NCI-H1048 (cell line): Measurements from ENCODE around the gene CNKSR3.
A peak's percentile ranks its signal among the peaks of the same experiment; 100 is the strongest.
"Not testable (repeated sequence)": the region's sequence is repeated elsewhere in the genome, so short reads cannot be mapped to it uniquely, and the experiment has no call there.

Experiments used
- DNase-seq: peaks from one replicate; lab custom pipeline; 2025; lab: John Stamatoyannopoulos, UW

CNKSR3 gene

DNA sequence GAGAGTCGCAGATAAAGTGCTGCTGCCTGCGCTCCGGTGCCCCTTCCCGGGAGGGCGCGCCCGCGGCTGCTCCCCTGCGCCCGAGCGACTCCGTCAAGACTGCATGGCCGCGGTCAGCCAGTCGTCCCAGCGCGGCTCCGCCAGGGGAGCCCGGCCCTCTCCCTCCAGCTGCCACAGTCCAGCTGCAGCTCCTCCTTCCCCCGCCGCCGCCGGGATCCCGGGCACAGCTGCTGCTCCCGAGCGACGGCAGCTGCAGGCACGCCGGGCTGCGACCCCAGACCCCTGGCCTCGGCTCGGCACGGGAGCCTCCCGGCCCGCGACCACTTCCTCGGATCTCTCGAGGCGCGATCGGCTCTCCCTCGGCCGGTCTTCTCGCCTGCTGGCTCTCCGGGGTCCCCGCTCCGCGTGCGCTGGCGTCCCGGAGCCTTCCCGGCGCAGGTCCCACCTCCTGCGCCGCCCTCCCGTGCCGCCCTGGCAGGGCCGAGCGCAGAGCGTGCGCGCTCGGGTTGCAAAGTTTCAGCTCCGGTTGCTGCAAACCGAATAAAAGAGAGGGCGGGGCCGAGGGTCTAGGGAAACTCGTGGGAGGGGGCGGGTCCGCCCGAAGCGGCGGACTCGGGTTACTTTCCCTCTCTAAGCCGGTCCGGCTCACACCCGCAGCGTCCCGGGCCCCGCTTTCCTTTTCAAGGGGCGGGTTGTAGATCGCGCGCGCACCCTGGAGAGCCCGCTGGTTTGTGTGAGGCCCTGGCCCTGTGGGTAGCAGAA is at the start of gene CNKSR3:
Gene CNKSR3 (minus strand): TSS at position 542 of the 762 bp plus-strand sequence. CDS start 571 bp downstream, outside the sequence.
- DNase-seq = peak; percentile 89

DNA sequence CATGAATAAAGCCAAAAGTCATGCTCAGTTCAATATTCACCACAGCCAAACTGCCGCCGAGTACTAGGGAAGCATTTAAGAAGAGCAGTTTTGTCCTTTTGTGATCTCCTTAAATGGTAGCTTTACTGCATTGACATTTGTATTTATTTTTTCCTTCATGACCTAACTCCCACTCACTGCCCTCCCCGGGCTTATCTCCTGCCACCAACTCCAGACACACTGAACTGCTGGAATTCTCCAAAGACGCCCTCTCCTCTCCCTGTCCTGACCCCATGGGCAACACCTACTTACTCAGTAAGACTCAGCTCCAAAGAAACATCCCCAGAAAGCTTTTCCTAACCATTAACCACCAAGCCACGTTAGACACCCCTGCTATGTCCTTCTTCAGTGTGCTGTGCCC is 48.5 kb upstream of the CNKSR3 start:
- no peak for DNase-seq

DNA sequence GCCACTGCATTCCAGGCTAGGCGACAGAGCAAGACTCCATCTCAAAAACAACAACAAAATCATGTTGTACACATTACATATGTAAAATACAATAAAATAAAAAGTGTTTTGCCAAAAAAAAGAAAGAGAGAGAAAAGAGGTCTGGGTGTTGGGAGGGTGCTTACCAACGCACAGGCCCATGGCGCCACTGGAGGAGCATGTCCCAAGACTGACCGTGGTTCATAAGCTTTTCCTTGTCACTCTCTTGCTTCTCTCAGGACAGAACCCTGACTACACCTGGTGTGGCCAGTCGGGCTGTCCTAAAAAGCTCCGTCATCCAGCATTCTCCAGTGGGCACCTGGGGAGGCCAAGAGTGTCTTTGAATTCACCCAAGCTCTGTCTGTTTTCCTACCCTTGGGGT is 48.0 kb upstream of the CNKSR3 start:
- DNase-seq = no peak

DNA sequence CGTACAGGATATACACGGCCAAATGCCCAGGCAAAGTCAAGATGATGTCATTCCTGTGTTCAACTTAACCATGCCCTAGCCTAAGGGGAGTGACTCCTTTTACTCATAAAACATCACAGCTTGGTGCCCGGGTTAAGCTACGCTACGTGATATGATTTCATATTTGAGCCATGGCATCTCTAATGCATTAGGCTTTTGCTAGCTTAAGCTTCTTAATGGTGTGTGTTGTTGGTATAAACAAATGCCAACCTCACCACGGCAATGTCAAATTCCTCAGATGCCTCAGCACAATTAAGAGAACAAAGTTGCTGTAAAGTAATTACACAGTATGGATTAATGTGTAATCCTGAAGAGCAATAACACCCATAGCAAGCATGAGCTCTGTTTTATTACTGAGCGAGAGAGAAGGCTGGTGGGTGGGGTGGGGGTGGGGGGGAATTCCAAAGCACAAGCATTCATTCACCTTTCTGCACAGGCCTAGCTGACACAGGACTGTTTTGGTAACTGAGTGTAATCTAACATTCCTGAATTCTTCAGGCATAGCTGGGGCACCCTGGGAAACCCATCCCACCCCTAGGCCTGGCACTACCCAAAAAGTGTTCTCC is 44.7 kb upstream of the CNKSR3 start:
- DNase-seq = peak; percentile 23

DNA sequence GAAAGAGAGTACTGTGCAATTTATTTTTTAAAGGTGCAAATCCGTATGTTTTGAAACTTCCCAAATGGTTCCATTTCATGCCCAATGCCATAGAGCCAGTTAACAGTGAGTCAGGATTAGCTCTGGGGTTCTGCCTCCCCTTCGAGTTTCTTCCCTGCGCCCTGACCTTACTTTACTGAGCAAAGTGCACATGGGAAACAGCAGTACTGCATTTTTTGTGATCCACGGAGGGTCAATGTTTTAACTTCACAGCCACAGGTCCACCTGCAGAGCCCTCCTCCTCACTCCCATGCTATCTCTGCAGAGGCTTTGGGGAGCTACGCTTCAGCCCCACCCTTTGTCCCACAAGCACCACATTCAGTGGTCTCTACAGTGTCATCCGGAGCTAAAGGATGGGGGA is 44.0 kb upstream of the CNKSR3 start:
- no peak for DNase-seq

DNA sequence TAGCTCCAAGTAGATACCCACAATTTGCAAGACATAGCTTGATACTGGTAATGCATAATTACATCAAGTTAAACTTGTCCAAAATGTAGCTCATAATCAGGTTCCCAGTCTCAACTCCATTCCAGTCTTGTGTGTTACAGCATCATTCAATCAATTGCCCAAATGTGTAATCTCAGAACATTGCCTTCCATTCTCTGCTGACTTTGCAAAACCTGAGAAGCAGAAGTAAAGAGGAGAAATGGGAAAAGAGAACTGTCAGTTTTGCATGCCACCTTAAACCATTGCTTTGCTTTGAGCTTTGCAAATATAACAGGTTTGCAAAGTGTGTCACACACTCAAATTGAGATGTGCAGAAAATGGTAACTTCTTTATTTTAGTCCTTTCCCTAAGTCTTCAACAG is 40.3 kb upstream of the CNKSR3 start:
- no peak for DNase-seq

DNA sequence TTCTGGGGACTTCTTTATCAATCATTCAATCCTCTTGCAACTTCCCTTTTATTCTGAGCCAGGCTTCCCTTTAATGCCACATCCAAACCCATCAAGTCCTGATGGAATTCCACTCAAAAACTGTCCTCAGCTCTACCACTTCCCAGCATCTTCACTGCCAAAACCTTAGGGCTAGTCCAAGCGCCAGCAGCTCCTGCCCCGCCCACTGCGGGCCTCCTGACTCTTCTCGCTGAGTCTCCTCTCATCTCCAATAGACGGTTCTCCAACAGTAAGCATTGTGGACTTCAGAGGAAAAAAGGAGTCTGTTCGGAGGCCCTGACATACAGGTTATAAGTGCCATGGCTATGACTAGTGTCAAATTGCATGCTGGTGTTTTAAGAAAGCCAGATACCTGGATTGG is 38.7 kb upstream of the CNKSR3 start:
- DNase-seq = no peak

DNA sequence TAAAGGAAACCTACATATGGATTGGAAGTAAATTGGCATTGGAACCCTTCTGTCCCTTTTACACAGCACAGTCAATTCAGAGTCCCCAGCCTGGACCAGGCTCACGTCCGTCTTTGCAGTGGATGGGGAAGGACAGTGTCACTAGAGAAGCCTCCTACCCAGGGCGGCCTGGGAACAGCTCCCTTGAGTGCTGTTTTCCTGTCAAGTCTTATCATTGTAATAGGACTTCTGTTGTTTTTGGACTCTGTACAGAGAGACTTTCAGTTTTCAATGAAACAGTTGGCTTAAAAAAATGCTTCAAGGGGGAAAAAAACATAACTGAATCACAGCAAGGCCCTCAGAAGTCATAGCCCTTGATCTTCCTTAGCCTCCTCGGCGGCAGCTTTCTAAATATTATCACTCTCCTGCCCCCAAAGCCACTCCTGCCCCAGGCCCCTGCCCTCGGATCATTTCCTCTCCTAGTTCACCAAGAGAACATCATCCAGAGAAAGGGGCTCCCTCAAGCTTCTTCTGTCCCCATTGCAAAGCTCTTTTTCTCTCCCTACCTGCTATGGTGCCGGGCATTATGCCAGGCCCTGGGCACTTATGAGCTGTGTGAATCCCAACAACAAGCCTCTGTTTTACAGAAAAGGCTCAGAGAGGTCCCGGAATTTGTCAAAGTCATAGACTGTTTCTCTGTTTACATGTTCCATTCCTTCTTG is 37.8 kb upstream of the CNKSR3 start:
- no peak for DNase-seq

DNA sequence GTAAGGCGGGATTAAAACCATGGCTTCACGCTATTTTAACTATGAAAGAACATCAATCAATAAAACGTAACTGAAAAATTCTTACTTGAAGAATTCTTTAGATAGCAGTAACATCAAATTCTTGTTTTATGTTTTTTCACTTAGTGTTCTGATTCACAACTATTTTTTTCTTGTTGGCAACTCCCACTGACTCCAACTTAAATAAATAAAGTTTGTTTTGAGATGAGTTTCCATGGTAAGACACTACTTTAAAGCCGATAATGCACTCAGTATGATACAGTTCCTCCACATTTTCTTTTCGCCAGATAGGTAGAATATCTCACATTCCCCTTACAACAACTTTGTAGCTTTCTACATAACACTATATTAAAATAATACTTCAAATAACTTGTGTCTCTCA is 33.1 kb upstream of the CNKSR3 start:
- no peak for DNase-seq

DNA sequence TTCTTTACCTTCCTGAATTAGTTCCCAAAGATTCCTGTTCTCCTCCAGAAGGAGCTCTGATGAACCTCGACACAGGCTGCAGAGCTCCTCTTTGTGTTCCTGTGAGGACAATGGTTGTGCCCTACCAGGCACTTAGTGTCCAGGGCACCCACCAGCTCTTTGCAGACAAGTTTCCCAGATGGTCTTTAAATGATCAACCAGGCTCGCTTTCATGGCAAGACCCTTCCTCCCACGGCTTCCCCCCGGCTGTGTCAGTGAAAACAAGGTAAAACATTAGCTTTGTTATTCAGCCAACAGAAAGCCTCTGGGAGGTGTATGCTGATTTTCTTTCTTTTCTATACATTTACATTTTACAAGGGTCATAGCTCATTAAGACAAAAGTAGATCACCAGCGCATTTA is 32.3 kb upstream of the CNKSR3 start:
- no peak for DNase-seq

DNA sequence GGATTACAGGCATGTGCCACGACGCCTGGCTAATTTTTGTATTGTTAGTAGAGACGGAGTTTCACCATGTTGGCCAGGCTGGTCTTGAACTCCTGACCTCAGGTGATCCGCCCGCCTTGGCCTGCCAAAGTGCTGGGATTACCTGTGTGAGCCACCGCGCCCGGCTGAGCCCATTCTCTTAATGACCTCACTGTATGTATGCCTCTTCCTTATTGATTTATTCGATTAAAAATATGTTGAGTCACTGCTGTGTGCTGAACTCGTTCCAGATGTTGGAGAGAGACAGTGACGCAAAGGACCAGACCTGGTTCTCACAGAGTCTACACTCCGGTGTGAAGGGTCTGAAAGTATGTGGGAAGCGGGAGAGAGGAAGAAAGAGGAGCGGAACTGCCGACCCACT is 31.4 kb upstream of the CNKSR3 start:
- not testable (repeated sequence) for DNase-seq

DNA sequence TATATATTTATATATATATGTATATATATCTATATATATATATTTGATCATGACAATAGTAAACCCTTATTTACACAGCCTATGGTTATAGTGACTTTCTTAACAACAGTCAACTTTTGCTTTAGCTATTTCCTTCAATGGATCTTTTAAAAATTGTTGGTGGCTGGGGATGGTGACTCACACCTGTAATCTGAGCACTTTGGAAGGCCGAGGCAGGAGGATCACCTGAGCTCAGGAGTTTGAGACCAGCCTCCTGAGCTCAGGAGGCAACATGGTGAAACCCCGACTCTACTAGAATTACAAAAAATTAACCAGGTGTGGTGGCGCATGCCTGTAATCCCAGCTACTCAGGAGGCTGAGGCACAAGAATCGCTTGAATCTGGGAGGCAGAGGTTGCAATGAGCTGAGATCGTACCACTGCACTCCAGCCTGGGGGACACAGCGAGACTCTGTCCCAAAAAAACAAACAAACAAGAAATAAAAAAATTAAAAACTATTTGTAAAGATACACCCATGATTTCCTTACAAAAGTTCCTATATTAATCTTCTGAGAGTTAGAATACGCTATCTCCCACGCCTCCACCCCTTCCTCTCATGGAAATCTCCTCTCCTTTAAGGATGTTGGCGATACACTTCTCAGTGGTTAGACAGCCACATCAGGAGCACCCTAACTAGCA is 29.2 kb upstream of the CNKSR3 start:
- no peak for DNase-seq

DNA sequence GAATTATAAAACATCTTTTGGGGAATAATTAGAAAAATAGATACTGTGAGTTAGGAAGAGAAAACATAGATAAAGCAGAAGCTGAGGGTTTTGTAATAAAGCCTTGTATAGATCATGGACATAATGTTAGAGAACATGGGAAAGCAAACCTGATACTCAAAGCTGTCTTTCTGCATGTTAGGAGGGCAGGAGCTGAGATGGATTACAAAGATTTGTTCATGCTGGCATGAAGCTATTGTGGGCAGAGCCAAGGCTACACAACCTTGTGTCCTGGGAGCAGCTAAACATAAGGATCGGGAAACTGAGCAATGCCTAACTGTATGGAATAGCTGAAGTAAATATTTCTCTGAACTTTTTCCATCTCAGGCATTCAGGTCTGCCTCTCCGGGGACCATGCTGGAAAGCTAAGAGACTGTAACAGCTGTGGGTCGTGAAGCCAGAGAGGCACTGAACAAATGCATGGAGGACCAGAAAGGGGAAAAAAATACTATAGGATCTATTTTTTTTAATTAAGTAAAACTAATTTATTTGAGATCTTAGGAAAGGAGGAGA is 28.2 kb upstream of the CNKSR3 start:
- no peak for DNase-seq

DNA sequence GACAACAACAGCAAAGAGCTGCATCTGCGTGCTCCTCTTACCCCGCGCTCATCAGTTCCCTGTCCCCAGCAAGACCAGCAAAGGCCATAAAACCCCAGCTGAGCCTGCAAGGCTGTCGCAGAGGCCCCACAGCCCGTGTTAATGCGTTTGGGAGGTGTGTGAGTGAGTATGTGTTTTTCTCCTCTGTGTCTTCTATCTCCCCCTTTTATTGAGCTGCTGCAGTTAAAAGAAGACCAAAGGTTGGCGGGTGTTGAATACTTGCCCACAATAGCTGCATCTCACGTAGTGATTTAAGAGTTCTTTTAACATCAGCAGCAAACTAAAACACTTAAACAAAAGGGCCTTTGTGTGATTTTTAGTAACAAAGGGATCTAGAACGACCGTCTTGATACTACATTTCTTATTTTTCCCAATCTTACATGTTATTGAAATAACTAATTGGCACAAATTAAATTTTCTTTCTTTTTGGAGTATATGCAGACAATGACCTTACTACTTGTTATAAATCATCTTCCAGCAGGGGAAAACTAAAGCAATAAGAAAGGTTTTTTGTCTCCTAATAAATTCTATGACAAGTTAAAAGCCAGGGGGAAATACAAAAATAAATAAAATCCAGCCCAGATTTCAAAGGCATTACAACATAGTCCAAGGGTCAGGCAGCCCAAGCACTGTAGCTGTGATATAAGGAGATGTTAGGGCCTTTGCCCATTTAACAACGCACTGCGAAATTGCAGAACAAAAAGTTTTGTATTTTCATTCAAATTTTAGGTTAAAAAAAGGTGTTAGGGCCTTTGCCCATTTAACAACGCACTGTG is 27.2 kb upstream of the CNKSR3 start:
- DNase-seq = no peak

DNA sequence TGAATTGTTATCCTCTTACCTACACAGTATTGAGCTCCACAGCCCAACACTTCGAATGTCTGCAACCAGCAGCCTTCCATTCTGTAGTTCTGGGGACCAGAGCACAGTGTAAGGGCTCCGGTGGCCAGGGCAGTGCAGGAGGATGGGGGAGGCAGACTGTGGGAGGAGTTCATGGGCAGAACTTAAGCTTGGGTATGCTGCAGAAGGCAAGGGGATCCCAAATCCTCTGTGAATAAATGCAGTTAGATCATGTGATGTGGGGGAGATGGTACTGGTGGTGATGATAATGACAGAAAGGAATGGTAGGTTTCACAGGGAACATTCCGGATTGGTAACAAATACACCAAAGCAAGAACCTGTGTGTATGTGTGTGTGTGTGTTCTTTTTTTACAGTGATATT is 26.5 kb upstream of the CNKSR3 start:
- DNase-seq = no peak

DNA sequence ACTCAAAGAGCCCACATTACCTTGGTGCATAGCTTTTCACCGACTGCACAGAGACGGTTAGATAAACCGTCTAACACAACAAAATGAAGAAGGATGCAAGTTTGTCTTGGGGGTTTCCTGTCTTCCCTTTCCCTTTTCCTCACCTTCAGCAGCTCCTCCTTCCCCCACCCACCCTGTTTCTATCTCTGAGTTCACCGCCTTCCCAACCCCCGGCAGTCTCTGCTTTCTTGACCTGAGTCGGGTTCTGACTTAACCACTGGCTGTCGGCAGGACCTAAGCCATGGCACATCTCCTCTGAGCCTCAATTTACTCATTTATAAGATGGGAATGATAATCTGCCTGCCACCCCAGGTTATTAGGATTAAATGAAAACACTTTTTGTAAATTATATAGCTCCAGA is 25.8 kb upstream of the CNKSR3 start:
- no peak for DNase-seq

DNA sequence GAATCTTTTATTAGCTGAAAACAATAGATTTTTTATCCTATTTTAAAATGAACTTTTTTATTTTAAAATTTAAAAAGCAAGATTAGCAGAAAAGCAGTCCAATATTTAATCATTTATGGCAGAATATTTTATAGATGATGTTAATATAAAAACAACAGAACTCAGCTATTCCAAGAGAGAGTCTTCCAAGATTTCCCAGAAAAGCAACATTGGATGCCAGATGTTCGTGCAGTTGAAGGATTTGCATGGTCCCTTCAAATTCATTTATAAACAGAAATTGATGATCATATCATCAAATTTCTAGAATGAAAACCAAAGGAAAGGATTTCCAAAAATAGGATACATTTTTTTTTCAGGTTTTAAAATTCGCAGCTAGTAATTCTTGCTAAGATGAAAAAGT is 25.4 kb upstream of the CNKSR3 start:
- no peak for DNase-seq

DNA sequence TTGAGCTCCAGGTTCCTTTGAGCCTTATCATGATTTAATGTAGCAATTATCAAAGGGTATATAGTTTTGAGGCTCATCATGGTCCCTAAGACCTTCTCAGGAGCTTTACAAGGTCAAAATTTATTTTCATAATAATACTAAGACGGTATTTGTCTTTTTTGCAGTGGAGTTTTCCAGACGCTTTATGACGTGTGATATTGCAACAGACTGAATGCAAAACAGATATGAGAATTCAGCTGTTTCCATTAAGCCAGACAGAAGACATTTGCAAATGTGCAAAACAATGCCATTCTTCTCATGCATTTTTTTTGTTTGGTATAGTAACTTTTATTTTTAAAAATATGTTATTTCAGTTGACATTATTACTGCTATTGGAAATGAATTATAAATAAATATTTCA is 24.7 kb upstream of the CNKSR3 start:
- no peak for DNase-seq

DNA sequence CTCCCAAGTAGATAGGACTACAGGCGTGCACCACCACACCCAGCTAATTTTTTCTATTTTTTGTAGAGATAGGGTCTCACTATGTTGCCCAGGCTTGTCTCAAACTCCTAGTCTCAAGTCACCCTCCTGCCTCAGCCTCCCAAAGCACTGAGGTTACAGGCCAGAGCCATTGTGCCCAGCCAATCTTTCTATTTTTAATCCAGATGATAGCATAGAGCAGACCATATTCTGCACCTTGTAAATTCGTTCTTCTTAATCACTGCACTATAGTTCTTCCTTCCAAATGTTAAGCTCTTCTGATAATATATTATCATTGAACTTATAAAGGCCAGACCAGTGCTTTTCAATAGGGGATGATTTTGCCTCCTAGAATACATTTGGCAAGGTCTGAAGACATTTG is 24.0 kb upstream of the CNKSR3 start:
- DNase-seq = no peak

DNA sequence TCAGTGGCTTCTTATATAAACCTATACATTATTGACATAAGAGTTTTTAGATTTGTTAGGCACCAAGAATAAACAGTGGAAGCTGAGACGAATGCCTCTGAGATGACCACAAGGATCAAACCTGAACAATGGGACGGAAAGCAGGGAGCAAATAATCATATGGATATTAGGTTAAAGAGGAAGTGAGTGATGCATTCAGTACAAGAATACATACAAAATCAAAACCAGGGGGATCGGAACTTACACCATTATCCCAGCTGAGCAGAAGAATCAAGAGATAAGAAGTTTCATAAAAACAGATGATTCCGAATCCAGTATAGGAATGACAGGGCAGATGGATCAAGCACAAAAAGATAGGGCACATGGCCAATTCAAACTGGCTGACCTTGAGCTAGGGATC is 21.9 kb upstream of the CNKSR3 start:
- no peak for DNase-seq

DNA sequence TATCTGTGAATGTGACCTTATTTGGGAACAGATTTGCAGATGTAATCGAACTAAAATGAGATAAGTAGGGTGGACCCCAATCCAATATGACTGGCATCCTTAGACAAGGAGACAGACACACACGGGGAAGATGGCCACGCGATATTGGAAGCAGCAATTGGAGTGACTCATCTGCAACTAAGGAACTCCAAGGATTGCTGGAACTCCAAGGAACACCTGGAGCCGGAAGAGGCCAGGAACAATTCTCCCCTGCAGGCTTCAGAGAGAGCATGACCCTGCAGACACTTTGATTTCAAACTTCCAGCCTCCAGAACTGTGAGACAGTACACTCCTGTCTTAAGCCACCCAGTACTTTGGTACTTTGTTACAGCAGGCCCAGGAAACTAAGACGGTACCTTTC is 19.5 kb upstream of the CNKSR3 start:
- no peak for DNase-seq
